Uterus (tissue), 4 donors: Measurements from ENCODE around the gene CMTR2. TPM values are rescaled to one million over a fixed set of nuclear protein-coding genes. Genes with fewer than 3 reads are reported as not detected.

ENCODE experiments used
- DNase-seq, 2 donors: peaks; one replicate each; pipeline ENCODE4 v3.0.0-alpha.2; 2019 to 2020
- H3K27ac ChIP-seq, 2 donors: fragments of 200-600 bp; sonication (generic); 1 replicate in 1 of 2; 2 replicates in 1 of 2; pipeline ENCODE4 v1.5.1; 2016 to 2018
- H3K27me3 ChIP-seq, 2 donors: fragments of 200-600 bp; sonication (generic); one replicate each; pipeline ENCODE4 v1.5.1; 2018 to 2019; ENCODE audit warnings: control low read depth in 1 of 2
- H3K36me3 ChIP-seq, 2 donors: fragments of 200-600 bp; sonication (generic); one replicate each; pipeline ENCODE4 v1.5.1; 2019; ENCODE audit warnings: control low read depth in 1 of 2
- H3K4me1 ChIP-seq, 2 donors: fragments of 200-600 bp; sonication (generic); one replicate each; pipeline ENCODE4 v1.5.1; 2018 to 2019; ENCODE audit warnings: control low read depth in 1 of 2
- H3K4me3 ChIP-seq, 2 donors: fragments of 200-600 bp; sonication (generic); 1 replicate in 1 of 2; 2 replicates in 1 of 2; pipeline ENCODE4 v1.5.1; 2018 to 2019; ENCODE audit warnings: mild to moderate bottlenecking in 1 of 2
- H3K9me3 ChIP-seq, 2 donors: fragments of 200-600 bp; sonication (generic); one replicate each; pipeline ENCODE4 v1.5.1; 2019; ENCODE audit warnings: control low read depth in 1 of 2
- CTCF ChIP-seq, 4 experiments: fragments of 200-600 bp in 2 of 4; fragments of 450-650 bp in 2 of 4; sonication (generic) in 2 of 4; IDR thresholded peaks; one replicate each; pipeline ENCODE4 v1.5.1; 2016 to 2019; ENCODE audit warnings: antibody characterized with exemption in 4 of 4, mild to moderate bottlenecking in 2 of 4, moderate library complexity in 1 of 4
- POLR2A ChIP-seq, 2 donors: fragments of 450-650 bp; IDR thresholded peaks; one replicate each; pipeline ENCODE4 v1.6.1; 2016; ENCODE audit warnings: antibody characterized with exemption in 2 of 2, mild to moderate bottlenecking in 1 of 2, moderate library complexity in 1 of 2
- intact Hi-C: fragments of 100-400 bp; cut with DNase I; formaldehyde crosslinking; loops from one replicate; pipeline ENCODE4 v1.15.1; 2023; ENCODE audit warnings: low total_unique reads
- total RNA-seq, 4 donors: library from RNA; depleted of rRNA in 3 of 4; stranded (reverse); fragments of >200 nt in 3 of 4; gene quantifications; one replicate each; pipeline versions ENCODE4 v1.1.0 to v1.2.4, GENCODE V29; 2014 to 2023
- donor health status: DM: yes; HTN: yes; CAD: no.

Gene CMTR2
- total RNA-seq, 4 donors from 2014 or later = 12.0 to 79.6 (median 14.0) TPM

DNA sequence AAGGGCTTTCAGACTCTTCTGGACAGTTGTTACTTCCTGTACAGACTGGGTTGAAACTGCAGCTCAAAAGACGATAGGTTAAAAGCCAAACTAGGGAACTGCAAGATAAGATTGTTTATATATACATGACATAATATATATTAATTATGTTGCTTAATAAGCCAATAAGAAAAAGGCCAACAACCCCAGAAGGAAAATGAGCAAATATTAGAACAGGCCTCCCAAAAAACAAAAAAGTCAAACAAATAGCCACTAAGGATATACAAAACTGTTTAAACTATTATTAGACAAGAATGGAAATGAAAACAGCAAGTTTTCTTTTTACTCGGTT, 495 bp upstream of the CMTR2 start:
- Histone ChIP-seq H3K27ac (peak overlapping the region; percentile 76 to 89), H3K4me1 (no peaks in the 10 kb centered on the region), H3K9me3 (no peaks in the 10 kb centered on the region), H3K4me3 (peak overlapping the region; percentile 70 to 78), H3K36me3 (no peaks in the 10 kb centered on the region), H3K27me3 (no peaks in the 10 kb centered on the region)
- intact Hi-C loops = no loop called here
- no peak for DNase-seq
- TF ChIP-seq CTCF (IDR thresholded peaks at IDR 0.05) (no peak), POLR2A (IDR thresholded peaks at IDR 0.05) (no peak)

DNA sequence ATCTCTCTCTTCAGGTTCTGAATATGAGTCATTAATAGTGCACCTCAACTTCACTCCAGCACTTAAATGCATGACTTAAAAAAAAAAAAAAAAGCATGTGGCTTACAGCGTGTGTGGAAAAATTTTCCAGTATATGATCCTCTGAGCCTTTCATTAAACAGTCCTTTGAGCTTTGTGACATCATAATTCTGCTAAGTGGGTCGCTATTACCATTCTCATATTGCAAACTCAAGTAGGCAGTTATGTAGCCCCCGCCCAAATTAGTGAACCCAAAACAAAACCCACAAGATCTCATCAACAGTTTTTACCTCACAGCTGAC, 672 bp downstream of the CMTR2 start:
- intact Hi-C loops = no loop called here
- Histone ChIP-seq H3K27me3 (no peaks in the 10 kb centered on the region), H3K9me3 (no peaks in the 10 kb centered on the region), H3K27ac (peak overlapping the region; percentile 76 to 89), H3K36me3 (no peaks in the 10 kb centered on the region), H3K4me3 (peak overlapping the region; percentile 70 to 78), H3K4me1 (no peaks in the 10 kb centered on the region)
- TF ChIP-seq CTCF (IDR thresholded peaks at IDR 0.05) = no peak
- no peak for TF ChIP-seq POLR2A (IDR thresholded peaks at IDR 0.05)
- DNase-seq = no peak

DNA sequence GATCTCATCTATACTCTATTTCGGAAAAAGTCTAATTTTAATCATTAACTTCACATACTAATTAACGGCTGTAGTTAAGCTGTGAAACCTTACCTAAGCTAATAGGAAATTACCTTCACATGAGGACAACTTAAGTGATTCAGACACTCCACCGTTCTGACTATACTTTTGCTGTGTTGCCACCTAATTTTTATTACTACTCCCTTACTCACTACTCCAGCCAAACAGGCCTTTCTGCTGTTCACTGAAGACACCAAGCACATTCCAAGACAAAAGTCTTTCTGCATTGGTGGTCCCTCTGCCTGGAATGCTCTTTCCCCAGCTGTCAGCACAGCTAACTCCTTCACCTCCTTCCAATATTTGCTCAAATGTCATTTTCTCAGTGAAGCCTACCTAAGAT, 1.3 kb downstream of the CMTR2 start:
- DNase-seq = no peak
- Histone ChIP-seq H3K27me3 (no peaks in the 10 kb centered on the region), H3K4me1 (no peaks in the 10 kb centered on the region), H3K4me3 (no peak overlapping the region), H3K27ac (no peak overlapping the region), H3K9me3 (no peaks in the 10 kb centered on the region), H3K36me3 (no peaks in the 10 kb centered on the region)
- intact Hi-C loops = no loop called here
- no peak for TF ChIP-seq CTCF (IDR thresholded peaks at IDR 0.05)
- no peak for TF ChIP-seq POLR2A (IDR thresholded peaks at IDR 0.05)

DNA sequence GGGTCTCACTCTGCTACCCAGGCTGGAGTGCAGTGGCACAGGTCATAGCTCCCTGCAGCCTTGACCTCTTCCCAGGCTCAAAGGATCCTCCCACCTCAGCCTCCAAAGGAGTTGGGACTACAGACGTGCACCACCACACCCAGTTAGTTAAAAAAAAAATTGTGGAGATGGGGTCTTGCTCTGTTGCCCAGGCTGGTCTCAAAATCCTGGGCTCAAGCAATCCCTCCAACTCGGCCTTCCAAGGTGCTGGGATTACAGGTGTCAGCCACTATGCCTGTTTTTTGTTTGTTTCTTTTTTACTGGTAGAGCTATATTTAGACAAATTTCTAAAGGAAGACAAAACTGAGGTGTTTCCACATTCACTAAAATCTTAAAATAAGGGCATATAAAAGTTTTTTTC, 1.7 kb downstream of the CMTR2 start:
- H3K9me3 ChIP-seq = no peaks in the 10 kb centered on the region
- intact Hi-C loops = no loop called here
- H3K27ac ChIP-seq = no peak overlapping the region
- no peaks in the 10 kb centered on the region for H3K36me3 ChIP-seq
- H3K4me3 ChIP-seq = no peak overlapping the region
- no peaks in the 10 kb centered on the region for H3K27me3 ChIP-seq
- DNase-seq = no peak
- H3K4me1 ChIP-seq = no peaks in the 10 kb centered on the region
- TF ChIP-seq CTCF (IDR thresholded peaks at IDR 0.05) = no peak
- TF ChIP-seq POLR2A (IDR thresholded peaks at IDR 0.05) = no peak

DNA sequence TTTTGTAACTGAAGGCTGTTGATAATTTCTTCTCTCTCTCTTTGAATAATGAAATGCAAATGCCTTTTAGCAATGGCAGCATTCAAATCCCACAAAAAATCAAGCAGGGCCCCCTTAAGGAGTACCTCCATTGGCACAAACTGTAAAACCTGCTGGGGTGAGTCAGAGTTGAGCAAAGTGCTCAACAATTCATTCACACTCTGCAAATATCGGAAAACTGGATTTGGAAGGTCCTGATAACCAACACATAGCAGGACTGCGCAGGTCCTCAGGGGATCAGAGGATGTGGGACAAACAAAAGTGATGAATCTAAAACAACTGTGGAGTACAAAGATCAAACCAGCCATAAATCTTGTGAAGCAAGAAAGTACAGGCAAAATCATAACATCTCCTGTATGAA, 5.6 kb downstream of the CMTR2 start:
- H3K9me3 ChIP-seq = no peaks in the 10 kb centered on the region
- H3K36me3 ChIP-seq = no peaks in the 10 kb centered on the region
- H3K4me3 ChIP-seq = no peak overlapping the region
- no peaks in the 10 kb centered on the region for H3K27me3 ChIP-seq
- no peak for TF ChIP-seq CTCF (IDR thresholded peaks at IDR 0.05)
- no peak for TF ChIP-seq POLR2A (IDR thresholded peaks at IDR 0.05)
- intact Hi-C loops = no loop called here
- H3K27ac ChIP-seq = no peak overlapping the region
- H3K4me1 ChIP-seq = no peaks in the 10 kb centered on the region
- no peak for DNase-seq
